Effector CD4-positive, alpha-beta T cell (primary cell): ENCODE results near the gene IFNA14. TPM values are rescaled to one million over a fixed set of nuclear protein-coding genes. Genes with fewer than 3 reads are reported as not detected.
"Not testable (repeated sequence)": the region's sequence is repeated elsewhere in the genome, so short reads cannot be mapped to it uniquely, and the experiment has no call there.

Source experiments
- DNase-seq: peaks from one replicate; pipeline ENCODE4 v3.0.0-alpha.2; 2020
- total RNA-seq: gene quantifications from one replicate; lab custom pipeline; 2026; lab: John Stamatoyannopoulos, UW

IFNA14 gene
- not detected for total RNA-seq

- DNase-seq = no peak
Measured at GRCh38 chr9:21239911-21240310, at the start of gene IFNA14. Gene IFNA14 (minus strand): TSS chr9:21240005. CDS start chr9:21239935, 70 bp downstream.

- DNase-seq = no peak
Measured at GRCh38 chr9:21287280-21287679, 47.5 kb upstream of the IFNA14 start.

- DNase-seq = no peak
Measured at GRCh38 chr9:21286659-21287058, 46.9 kb upstream of the IFNA14 start.

GRCh38 chr9:21286099-21286498 lies 46.3 kb upstream of the IFNA14 start:
- no peak for DNase-seq

- DNase-seq = no peak
Measured at GRCh38 chr9:21281275-21281674, 41.5 kb upstream of the IFNA14 start.

- DNase-seq = no peak
Measured at GRCh38 chr9:21268347-21268657, 28.5 kb upstream of the IFNA14 start.

GRCh38 chr9:21267485-21268346 lies 27.9 kb upstream of the IFNA14 start:
- no peak for DNase-seq

GRCh38 chr9:21266733-21267484 lies 27.1 kb upstream of the IFNA14 start:
- DNase-seq = no peak

GRCh38 chr9:21265421-21266189 lies 25.8 kb upstream of the IFNA14 start:
- DNase-seq = no peak

GRCh38 chr9:21255538-21256212 lies 15.9 kb upstream of the IFNA14 start:
- no peak for DNase-seq

- no peak for DNase-seq
Measured at GRCh38 chr9:21252721-21253547, 13.1 kb upstream of the IFNA14 start.

GRCh38 chr9:21251638-21252037 lies 11.8 kb upstream of the IFNA14 start:
- DNase-seq = no peak

GRCh38 chr9:21251190-21251589 lies 11.4 kb upstream of the IFNA14 start:
- no peak for DNase-seq

- no peak for DNase-seq
Measured at GRCh38 chr9:21244836-21245235, 5.0 kb upstream of the IFNA14 start.

GRCh38 chr9:21236360-21236714 lies 3.5 kb downstream of the IFNA14 start:
- DNase-seq = not testable (repeated sequence)

GRCh38 chr9:21235468-21236359 lies 4.1 kb downstream of the IFNA14 start:
- DNase-seq = not testable (repeated sequence)

GRCh38 chr9:21234153-21234687 lies 5.6 kb downstream of the IFNA14 start:
- DNase-seq = no peak

GRCh38 chr9:21233258-21233657 lies 6.5 kb downstream of the IFNA14 start:
- DNase-seq = no peak

GRCh38 chr9:21228122-21228521 lies 11.7 kb downstream of the IFNA14 start, which contains the start of gene IFNA17:
Gene IFNA17 (minus strand): TSS chr9:21228222. CDS start chr9:21228173, 49 bp downstream.
- DNase-seq = no peak

- not testable (repeated sequence) for DNase-seq
Measured at GRCh38 chr9:21217211-21217610, 22.6 kb downstream of the IFNA14 start, which contains the start of gene IFNA16. Gene IFNA16 (minus strand): TSS chr9:21217311. CDS start chr9:21217305, 6 bp downstream.
